Ecto neural progenitor cell (in vitro differentiated cells): ENCODE data around the gene SIGLEC7.

Experiments used
- DNase-seq: peaks from one replicate; pipeline ENCODE4 v3.0.0-alpha.2; 2018; ENCODE audit warnings: low spot score

Gene SIGLEC7

GRCh38 chr19:51142119-51142518 lies at the start of gene SIGLEC7:
Gene SIGLEC7, plus strand, starts transcription at chr19:51142301. Its CDS starts 69 bp downstream, at chr19:51142370.
- peak; percentile 24 for DNase-seq

- DNase-seq, result no peak
Observed at GRCh38 chr19:51093101-51093500, 49.0 kb upstream of the SIGLEC7 start.

GRCh38 chr19:51093510-51094345 lies 48.4 kb upstream of the SIGLEC7 start:
- no peak for DNase-seq

GRCh38 chr19:51094696-51095279 lies 47.3 kb upstream of the SIGLEC7 start:
- DNase-seq, result peak; percentile 85

- DNase-seq, result no peak
Observed at GRCh38 chr19:51096473-51097165, 45.5 kb upstream of the SIGLEC7 start.

GRCh38 chr19:51097166-51097738 lies 44.8 kb upstream of the SIGLEC7 start:
- peak; percentile 80 for DNase-seq

GRCh38 chr19:51097796-51098195 lies 44.3 kb upstream of the SIGLEC7 start:
- no peak for DNase-seq

GRCh38 chr19:51098365-51099046 lies 43.6 kb upstream of the SIGLEC7 start:
- no peak for DNase-seq

GRCh38 chr19:51099047-51099382 lies 43.1 kb upstream of the SIGLEC7 start:
- DNase-seq, result no peak

- no peak for DNase-seq
Observed at GRCh38 chr19:51100601-51101000, 41.5 kb upstream of the SIGLEC7 start.

- no peak for DNase-seq
Observed at GRCh38 chr19:51101171-51101865, 40.8 kb upstream of the SIGLEC7 start.

- DNase-seq, result no peak
Observed at GRCh38 chr19:51102991-51103390, 39.1 kb upstream of the SIGLEC7 start.

- no peak for DNase-seq
Observed at GRCh38 chr19:51103926-51104341, 38.2 kb upstream of the SIGLEC7 start.

- no peak for DNase-seq
Observed at GRCh38 chr19:51107406-51108065, 34.6 kb upstream of the SIGLEC7 start.

- peak; percentile 98 for DNase-seq
Observed at GRCh38 chr19:51108066-51108804, 33.9 kb upstream of the SIGLEC7 start, which contains the start of gene CTU1. Gene CTU1, minus strand, starts transcription at chr19:51108409. Its CDS starts 3,840 bp downstream, at chr19:51104569.

- no peak for DNase-seq
Observed at GRCh38 chr19:51108805-51109146, 33.3 kb upstream of the SIGLEC7 start.

- no peak for DNase-seq
Observed at GRCh38 chr19:51110666-51110971, 31.5 kb upstream of the SIGLEC7 start.

- DNase-seq, result no peak
Observed at GRCh38 chr19:51111606-51112005, 30.5 kb upstream of the SIGLEC7 start.

GRCh38 chr19:51114087-51114729 lies 27.9 kb upstream of the SIGLEC7 start:
- DNase-seq, result no peak

GRCh38 chr19:51116736-51117286 lies 25.3 kb upstream of the SIGLEC7 start:
- no peak for DNase-seq
